K562 (cell line): ENCODE results near the gene GJC2. TPM values are rescaled to one million over a fixed set of nuclear protein-coding genes. Genes with fewer than 3 reads are reported as not detected.
A peak's percentile ranks its signal among the peaks of the same experiment; 100 is the strongest.

Experiments
- ARHGAP35 ChIP-seq: fragments of 450-650 bp; IDR thresholded peaks from 2 replicates; pipeline ENCODE4 v1.6.1; 2018; ENCODE audit not compliant: partially characterized antibody
- E2F6 ChIP-seq, 2 experiments: IDR thresholded peaks; 2 replicates each; pipeline ENCODE4 v1.6.1; 2011; ENCODE audit warnings: borderline replicate concordance in 1 of 2, control low read depth in 1 of 2, low read depth in 1 of 2, low read length in 1 of 2, mild to moderate bottlenecking in 1 of 2, mixed read lengths in 1 of 2, moderate library complexity in 1 of 2; ENCODE audit not compliant: insufficient read depth in 1 of 2, insufficient read length in 1 of 2, poor library complexity in 1 of 2, severe bottlenecking in 1 of 2; ENCODE audit errors: extremely low read depth in 1 of 2
- FOXA1 ChIP-seq: fragments of 450-650 bp; IDR thresholded peaks from 2 replicates; pipeline ENCODE4 v1.6.1; 2016; ENCODE audit warnings: mild to moderate bottlenecking, borderline replicate concordance
- MEIS2 ChIP-seq: fragments of 450-650 bp; IDR thresholded peaks from 2 replicates; pipeline ENCODE4 v1.6.1; 2014; ENCODE audit warnings: mild to moderate bottlenecking; ENCODE audit not compliant: partially characterized antibody
- MTA2 ChIP-seq: fragments of 450-650 bp; IDR thresholded peaks from 2 replicates; pipeline ENCODE4 v1.6.1; 2016; ENCODE audit warnings: low read depth
- MYNN ChIP-seq, 2 experiments: sonication (generic); formaldehyde crosslinking in 1 of 2; IDR thresholded peaks; 2 replicates each; pipeline versions ENCODE4 v1.5.0 to v1.6.1; 2016 to 2020; ENCODE audit warnings: antibody characterized with exemption in 1 of 2, missing genetic modification reagents in 1 of 2
- OTX1 ChIP-seq: fragments of 450-650 bp; formaldehyde crosslinking; IDR thresholded peaks from 2 replicates; pipeline ENCODE4 v1.4.0; 2022; ENCODE audit warnings: mild to moderate bottlenecking
- PHF21A ChIP-seq: fragments of 450-650 bp; IDR thresholded peaks from 2 replicates; pipeline ENCODE4 v1.6.1; 2017; ENCODE audit warnings: low read depth, borderline replicate concordance
- PKNOX1 ChIP-seq: fragments of 450-650 bp; IDR thresholded peaks from 2 replicates; pipeline ENCODE4 v1.6.1; 2016
- RAD21 ChIP-seq, 2 experiments: fragments of 250-450 bp in 1 of 2; fragments of 450-650 bp in 1 of 2; sonication (Bioruptor Pico) in 1 of 2; formaldehyde crosslinking in 1 of 2; IDR thresholded peaks in 1 of 2; conservative IDR thresholded peaks in 1 of 2; 2 replicates each; pipeline versions ENCODE4 v1.4.0 to v1.8.0; 2020 to 2022; ENCODE audit warnings: mild to moderate bottlenecking in 2 of 2, moderate library complexity in 1 of 2
- RB1 ChIP-seq: fragments of 450-650 bp; IDR thresholded peaks from 2 replicates; pipeline ENCODE4 v1.6.1; 2017; ENCODE audit warnings: low read depth, mild to moderate bottlenecking
- TCF15 ChIP-seq: fragments of 250-450 bp; sonication (Bioruptor Pico); IDR thresholded peaks from 2 replicates; pipeline ENCODE4 v1.8.0; 2022; ENCODE audit warnings: moderate library complexity, mild to moderate bottlenecking, inconsistent platforms
- TFE3 ChIP-seq: fragments of 450-650 bp; formaldehyde crosslinking; IDR thresholded peaks from 2 replicates; pipeline ENCODE4 v1.4.0; 2020; ENCODE audit warnings: mild to moderate bottlenecking, mixed read lengths
- U2AF2 ChIP-seq: fragments of 200-400 bp; formaldehyde crosslinking; optimal IDR thresholded peaks from 2 replicates; pipeline ENCODE3; 2017; ENCODE audit warnings: low read depth, mild to moderate bottlenecking, low read length
- ZNF143 ChIP-seq: sonication (generic); formaldehyde crosslinking; IDR thresholded peaks from 2 replicates; pipeline ENCODE4 v1.9.0; 2022; ENCODE audit warnings: mild to moderate bottlenecking, missing genetic modification reagents
- ZNF217 ChIP-seq: sonication (generic); formaldehyde crosslinking; IDR thresholded peaks from 2 replicates; pipeline ENCODE4 v1.8.0; 2022; ENCODE audit warnings: mild to moderate bottlenecking, missing genetic modification reagents
- ZNF224 ChIP-seq: sonication (generic); formaldehyde crosslinking; IDR thresholded peaks from 2 replicates; pipeline ENCODE4 v1.8.0; 2022; ENCODE audit warnings: mild to moderate bottlenecking, missing genetic modification reagents
- polyA plus RNA-seq, 8 experiments: library from polyadenylated mRNA; depleted of rRNA in 4 of 8; stranded (reverse) in 5 of 8; unstranded in 3 of 8; fragments of >200 nt; fragmentation: Nextera tagmentation in 2 of 8; fragmentation: Illumina TruSeq in 1 of 8; extraction: Ambion mirVana in 2 of 8; extraction: Trizol in 1 of 8; gene quantifications; 2 replicates each; pipeline versions ENCODE4 v1.2.1 to v1.2.3, GENCODE V29; 2011 to 2014; ENCODE audit warnings: inconsistent platforms in 1 of 8, missing spikeins in 1 of 8
- total RNA-seq, 7 experiments: library from RNA; depleted of rRNA in 6 of 7; stranded (reverse); fragments of >200 nt in 6 of 7; fragmentation: Illumina TruSeq in 2 of 7; extraction: Trizol in 2 of 7; gene quantifications; 2 replicates each; pipeline versions ENCODE4 v1.2.1 to v1.2.3, GENCODE V29; 2011 to 2021; ENCODE audit warnings: low replicate concordance in 1 of 7
- TF ChIP-seq, protein P1 (sequence below): fragments of 450-650 bp; IDR thresholded peaks from 2 replicates; pipeline ENCODE4 v1.6.1; 2016; ENCODE audit warnings: borderline replicate concordance

GJC2 gene
- total and polyA plus RNA-seq, 9 of the 15 experiments (the other 6 are each of a cell fraction or from before 2014, with no cell fraction given): 0.03 to 0.62 (median 0.11) TPM; not detected in 2

GRCh38 chr1:228101994-228102790, 47.5 kb upstream of the GJC2 start (continued):
- TF ChIP-seq TFE3 (no peak), RAD21 (CRISPR knock-in tag; conservative IDR thresholded peaks at IDR 0.05 in 1 of 2, IDR thresholded peaks at IDR 0.05 in 1 of 2) (peak; percentile 21 to 41; a peak in 3 of 4 replicates), PKNOX1 (no peak), PHF21A (no peak), OTX1 (CRISPR knock-in tag) (peak; percentile 49; the same call in 1 of the 2 replicates), MTA2 (no peak), MEIS2 (no peak), U2AF2 (no peak), ZNF217 (CRISPR knock-in tag) (no peak), MYNN (IDR thresholded peaks at IDR 0.05) (no peak), MYNN (CRISPR knock-in tag; IDR thresholded peaks at IDR 0.05) (no peak), FOXA1 (no peak), ARHGAP35 (no peak), ZNF143 (CRISPR knock-in tag) (no peak), TCF15 (CRISPR knock-in tag) (no peak), RB1 (peak; percentile 22; the same call in 1 of the 2 replicates), ZNF224 (CRISPR knock-in tag) (no peak), E2F6 (IDR thresholded peaks at IDR 0.05; ENCODE audit: borderline replicate concordance in 1 of 2, extremely low read depth in 1 of 2, insufficient read depth in 1 of 2, insufficient read length in 1 of 2, low read depth in 1 of 2, low read length in 1 of 2, poor library complexity in 1 of 2, severe bottlenecking in 1 of 2) (peak in 1 of 2 experiments; percentile 72)
- TF ChIP-seq, protein P1, sequence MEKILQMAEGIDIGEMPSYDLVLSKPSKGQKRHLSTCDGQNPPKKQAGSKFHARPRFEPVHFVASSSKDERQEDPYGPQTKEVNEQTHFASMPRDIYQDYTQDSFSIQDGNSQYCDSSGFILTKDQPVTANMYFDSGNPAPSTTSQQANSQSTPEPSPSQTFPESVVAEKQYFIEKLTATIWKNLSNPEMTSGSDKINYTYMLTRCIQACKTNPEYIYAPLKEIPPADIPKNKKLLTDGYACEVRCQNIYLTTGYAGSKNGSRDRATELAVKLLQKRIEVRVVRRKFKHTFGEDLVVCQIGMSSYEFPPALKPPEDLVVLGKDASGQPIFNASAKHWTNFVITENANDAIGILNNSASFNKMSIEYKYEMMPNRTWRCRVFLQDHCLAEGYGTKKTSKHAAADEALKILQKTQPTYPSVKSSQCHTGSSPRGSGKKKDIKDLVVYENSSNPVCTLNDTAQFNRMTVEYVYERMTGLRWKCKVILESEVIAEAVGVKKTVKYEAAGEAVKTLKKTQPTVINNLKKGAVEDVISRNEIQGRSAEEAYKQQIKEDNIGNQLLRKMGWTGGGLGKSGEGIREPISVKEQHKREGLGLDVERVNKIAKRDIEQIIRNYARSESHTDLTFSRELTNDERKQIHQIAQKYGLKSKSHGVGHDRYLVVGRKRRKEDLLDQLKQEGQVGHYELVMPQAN: peak; percentile 58; the same call in 1 of the 2 replicates
